Panc1 (cell line): ENCODE results near the gene CDC25B.

Experiments used
- POLR2AphosphoS5 ChIP-seq: IDR thresholded peaks from 2 replicates; pipeline ENCODE4 v1.6.1; 2012; ENCODE audit warnings: mild to moderate bottlenecking, low read depth, low read length, moderate library complexity
- REST ChIP-seq, 2 experiments: IDR thresholded peaks; 2 replicates each; pipeline ENCODE4 v1.6.1; 2011 to 2012; ENCODE audit warnings: low read depth in 2 of 2, control low read depth in 1 of 2, low read length in 1 of 2, mild to moderate bottlenecking in 1 of 2, moderate library complexity in 1 of 2; ENCODE audit not compliant: insufficient read depth in 1 of 2
- TCF7L2 ChIP-seq: IDR thresholded peaks from 2 replicates; pipeline ENCODE4 v1.6.1; 2011; ENCODE audit warnings: mild to moderate bottlenecking, low read depth, low read length, inconsistent platforms
- TF ChIP-seq, protein P1 (sequence below): fragments of 450-650 bp; IDR thresholded peaks from 2 replicates; pipeline ENCODE4 v1.5.1; 2017; ENCODE audit warnings: mild to moderate bottlenecking

DNA sequence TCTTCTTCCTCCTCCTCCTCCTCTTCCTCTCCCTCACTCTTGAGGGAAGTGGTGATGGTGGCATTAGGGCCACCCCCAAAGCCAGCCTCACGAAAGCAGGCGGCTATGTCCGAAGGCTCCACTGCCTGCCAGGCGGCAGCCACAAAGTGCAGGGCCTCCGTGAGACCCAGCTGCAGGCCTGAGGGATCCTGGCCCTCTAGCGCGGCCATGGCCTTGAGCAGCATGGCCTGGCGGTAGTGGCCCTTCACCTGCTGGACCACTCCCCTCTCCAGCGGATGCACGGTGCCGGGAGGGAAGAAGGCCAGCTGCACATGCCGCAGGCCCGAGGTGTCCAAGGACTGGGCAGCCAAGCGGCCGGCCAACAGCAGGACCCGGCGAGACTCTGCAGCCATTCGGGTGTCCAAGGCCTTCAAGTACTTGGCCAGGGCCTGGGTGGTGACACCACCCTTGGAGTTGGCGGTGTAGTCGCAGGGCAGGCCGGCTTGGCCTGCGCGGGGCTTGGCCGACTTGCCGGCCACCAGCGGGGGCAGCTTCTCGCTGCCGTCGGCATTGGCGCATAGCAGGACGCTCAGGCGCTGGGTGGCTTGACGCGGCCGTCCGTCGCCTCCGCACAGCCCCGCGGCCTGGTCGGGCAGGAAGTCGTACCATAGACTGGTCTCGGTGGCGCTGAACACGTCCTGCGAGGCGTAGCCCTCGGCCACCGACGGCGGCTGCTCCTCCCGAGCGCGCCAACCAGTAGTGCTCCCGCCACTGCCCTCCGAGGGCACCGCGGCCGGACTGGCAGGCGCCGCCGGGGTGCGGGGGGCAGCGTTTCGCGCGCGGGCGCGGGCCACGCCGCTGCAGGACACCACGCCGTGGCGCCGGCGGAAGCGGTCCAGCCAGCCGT is 10.6 kb upstream of the CDC25B start:
- TF ChIP-seq, protein P1, sequence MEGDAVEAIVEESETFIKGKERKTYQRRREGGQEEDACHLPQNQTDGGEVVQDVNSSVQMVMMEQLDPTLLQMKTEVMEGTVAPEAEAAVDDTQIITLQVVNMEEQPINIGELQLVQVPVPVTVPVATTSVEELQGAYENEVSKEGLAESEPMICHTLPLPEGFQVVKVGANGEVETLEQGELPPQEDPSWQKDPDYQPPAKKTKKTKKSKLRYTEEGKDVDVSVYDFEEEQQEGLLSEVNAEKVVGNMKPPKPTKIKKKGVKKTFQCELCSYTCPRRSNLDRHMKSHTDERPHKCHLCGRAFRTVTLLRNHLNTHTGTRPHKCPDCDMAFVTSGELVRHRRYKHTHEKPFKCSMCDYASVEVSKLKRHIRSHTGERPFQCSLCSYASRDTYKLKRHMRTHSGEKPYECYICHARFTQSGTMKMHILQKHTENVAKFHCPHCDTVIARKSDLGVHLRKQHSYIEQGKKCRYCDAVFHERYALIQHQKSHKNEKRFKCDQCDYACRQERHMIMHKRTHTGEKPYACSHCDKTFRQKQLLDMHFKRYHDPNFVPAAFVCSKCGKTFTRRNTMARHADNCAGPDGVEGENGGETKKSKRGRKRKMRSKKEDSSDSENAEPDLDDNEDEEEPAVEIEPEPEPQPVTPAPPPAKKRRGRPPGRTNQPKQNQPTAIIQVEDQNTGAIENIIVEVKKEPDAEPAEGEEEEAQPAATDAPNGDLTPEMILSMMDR = no peak
- TF ChIP-seq REST (IDR thresholded peaks at IDR 0.05; ENCODE audit: insufficient read depth in 1 of 2, low read depth in 2 of 2, low read length in 1 of 2) (no peak), POLR2AphosphoS5 (no peak), TCF7L2 (no peak)
